Measurements from ENCODE around the gene ADAM33.

DNA sequence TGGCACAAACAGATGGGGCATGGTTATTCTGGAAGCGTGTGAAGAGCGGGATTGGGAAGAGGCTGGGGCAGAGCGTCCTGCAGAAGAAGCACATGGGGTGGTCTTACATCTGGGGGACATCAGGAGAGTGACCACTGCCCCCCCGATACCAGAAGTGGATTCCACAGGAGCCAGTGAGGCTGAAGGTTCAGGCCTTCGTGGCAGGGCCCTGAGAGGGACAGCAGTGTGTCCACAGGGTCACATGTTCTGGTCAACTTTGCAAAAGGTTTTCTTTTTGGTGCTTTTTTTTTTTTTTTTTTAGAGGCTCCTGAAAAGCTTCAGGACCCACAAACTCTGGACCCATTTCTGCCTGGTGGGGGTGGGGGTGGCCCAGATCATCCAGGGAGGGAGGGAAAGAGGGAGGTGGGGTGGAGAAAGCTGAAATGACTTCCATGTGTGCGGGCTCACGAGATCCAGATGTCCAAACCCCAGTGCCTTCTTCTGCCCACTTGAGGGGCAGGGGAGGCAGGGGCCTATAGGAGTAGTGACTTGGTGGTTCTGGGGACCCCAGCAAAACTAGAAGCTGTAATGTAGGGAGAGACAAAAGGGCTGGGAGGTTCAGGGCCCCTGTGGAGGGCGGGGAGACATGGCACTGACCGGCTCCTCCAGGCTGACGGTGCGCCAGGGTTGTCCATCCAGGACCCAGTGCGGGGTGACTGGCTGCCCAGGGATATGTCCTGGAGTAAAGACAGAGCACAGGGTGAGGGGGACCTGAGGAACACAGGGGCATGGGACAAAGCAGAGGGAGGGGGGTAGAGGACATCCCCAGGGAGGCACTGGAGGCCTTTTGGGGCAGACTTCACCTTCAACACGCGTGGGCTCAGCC is 2.7 kb downstream of the ADAM33 start:
- TF ChIP-seq POLR2A (IDR thresholded peaks at IDR 0.05; ENCODE audit: low read length), result no peak
- TF ChIP-seq GATA1 (IDR thresholded peaks at IDR 0.05; ENCODE audit: low read depth, low read length), result no peak
